AG20443 (cell line): Measurements from ENCODE around the gene S100A13.
A peak's percentile ranks its signal among the peaks of the same experiment; 100 is the strongest.

ENCODE experiments used
- DNase-seq: peaks from one replicate; pipeline ENCODE4 v3.0.0; 2012; ENCODE audit warnings: low spot score, mixed read lengths

S100A13 gene

DNA sequence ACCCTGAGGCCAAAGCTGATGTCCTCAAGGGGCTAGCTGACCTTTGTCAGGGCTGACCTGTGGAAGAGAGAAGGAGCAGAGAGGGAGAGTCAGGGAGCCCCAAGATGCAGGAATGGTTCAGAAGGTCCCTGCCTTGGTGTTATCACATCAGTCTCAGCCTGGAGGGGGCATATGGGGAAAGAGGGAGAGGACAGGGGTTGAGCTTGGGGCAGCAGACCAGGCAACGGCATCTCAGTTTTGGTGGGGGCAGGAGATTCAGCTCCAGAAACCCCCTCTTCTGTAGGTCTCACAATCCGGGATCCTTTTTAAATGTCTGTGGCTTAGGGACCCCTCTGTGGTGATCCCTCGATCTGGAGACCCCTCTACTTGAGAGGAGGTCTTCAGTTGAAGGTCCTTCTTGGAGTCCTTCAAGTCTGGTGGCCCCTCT is 815 bp downstream of the S100A13 start:
- no peak for DNase-seq

DNA sequence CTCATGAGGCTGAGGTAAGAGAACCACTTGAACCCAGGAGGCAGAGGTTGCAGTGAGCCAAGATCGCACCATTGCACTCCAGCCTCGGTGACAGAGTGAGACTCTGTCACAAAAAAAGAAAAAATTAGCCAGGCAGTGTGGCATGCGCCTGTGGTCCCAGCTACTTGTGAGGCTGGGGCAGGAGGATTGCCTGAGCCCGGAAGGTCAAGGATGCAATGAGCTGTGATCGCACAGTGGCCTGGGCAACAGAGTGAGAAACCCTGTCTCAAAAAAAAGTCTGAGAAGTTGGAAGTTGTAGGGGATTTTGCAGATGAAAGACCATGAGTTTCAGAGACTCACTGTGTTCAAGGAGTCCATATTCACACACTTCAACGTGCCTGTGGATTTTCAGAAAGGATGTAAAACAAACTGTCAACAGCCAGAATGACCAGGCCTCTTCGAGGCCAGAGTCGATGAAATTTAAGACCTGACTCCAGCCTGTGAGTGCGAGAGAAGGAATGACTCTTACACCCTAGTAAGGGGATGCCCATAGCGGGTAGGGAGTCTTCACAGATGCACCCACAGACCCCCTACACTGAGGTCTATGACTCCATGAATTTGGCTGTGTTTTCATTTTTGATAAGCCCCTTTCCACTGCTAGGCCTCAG is 2.2 kb downstream of the S100A13 start:
- no peak for DNase-seq

DNA sequence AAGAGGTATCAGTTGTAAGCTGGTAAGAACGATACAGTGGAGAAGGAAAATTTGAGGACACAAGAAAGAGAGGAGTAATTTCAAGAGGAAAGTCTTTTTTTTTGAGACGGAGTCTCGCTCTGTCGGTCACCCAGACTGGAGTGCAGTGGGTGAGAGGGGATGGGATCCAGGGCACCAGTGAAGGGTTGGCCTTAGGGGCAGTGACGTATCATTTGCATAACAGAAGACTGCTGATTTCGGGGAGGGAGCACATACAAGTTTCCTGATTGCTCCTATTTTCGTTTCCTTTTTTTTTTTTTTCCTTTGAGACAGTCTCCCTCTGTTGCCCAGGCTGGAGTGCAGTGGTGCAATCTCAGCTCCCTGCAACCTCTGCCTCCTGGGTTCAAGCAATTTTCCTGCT is 4.2 kb downstream of the S100A13 start:
- no peak for DNase-seq

DNA sequence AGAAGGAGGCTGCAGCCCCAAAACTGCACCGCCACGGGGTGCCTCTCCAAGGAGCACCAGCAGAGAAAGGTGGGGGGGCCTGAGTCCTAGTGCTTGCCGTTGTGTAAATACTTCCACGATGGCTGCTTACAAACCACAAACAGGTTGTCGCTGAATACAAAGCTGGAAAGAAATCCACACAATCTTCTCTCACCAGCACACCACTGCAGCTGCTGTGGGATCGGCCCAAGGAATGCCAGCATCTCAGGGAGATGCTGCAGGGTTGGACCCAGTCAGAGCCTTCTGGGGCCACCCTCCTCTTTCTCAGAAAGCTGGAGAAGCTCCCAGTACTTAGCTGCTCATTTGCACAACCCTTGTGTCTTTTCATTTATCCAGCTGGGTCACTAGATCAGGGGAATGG is 8.1 kb downstream of the S100A13 start:
- DNase-seq: no peak

DNA sequence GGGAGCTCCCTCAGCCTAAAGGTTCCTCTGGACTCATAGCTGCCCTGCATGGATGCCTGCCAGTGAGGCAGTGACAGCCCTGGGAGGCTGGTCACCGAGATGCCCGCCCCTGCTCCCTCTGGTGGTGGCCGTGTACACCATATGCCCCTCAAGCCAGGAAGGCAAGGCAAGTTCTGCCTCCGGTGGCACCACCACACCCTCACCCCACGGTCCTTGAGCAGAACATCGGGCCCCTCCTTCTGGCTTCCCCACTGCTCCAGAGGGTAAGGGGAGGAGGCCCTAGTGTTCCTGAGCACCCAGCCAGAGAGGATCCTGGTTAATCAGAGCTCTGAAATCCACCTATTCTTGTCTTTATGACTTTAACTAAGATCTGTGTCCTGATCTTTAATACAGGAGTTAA is 9.6 kb downstream of the S100A13 start:
- peak; percentile 91 for DNase-seq

DNA sequence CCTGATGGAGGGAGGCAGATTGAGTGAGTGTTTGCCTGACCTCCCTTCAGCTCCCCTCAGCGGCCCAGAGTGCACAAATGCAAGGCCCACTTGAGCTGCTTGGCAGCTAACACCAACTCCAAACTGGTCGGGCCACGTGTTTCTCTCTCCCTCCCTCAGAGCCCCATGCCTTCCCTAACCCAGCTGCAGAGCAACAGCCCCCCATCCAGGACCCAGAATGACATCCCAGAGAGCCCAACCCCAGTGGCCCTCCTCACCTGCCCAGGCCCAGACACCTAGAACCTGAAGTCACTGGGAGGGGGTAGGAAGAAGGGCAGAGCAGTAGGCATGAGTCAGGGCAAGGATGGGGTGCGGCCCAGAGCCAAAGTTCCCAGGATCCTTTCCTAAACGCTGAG is 10.4 kb downstream of the S100A13 start:
- no peak for DNase-seq

DNA sequence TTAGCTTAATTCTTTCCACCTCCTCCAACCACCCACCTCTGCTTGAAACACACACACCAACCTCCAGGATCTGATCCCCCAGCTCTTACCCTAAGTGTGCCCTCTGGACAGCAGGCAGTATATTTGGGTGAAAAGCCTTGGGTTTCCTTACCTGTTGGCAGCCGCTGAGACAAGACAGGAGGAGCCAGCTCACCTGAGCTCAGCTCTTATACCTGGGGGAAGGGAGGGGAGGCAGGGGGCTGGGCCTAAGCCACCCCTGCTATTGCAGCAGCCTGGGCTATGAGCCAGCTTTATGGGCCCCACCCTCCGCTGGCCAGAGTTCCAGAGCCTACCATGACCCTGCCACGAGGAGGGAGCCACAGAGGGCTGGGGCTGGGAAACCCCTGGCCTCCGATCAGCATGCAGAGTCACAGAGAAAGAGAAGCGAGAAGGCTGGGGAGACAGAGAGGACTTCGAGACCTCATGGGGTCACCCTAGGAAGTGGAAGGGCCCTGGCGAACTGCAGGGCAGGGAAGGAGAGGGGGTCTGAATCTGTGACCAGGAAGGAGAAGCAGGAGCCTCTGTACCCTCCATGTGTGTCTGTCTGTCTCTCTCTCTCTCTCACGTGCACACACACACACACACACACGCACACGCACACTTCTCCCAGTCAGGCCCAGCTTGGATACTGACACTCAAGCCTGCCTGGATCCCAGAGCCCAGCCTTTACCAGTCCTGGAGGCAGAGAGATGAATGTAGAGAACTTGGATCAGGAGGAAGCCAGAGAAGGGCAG is 11.0 kb downstream of the S100A13 start, which contains the start of gene S100A14:
Gene S100A14, minus strand, starts transcription at position 182 of the 773 bp plus-strand sequence. CDS start 467 bp downstream, outside the sequence.
- no peak for DNase-seq

DNA sequence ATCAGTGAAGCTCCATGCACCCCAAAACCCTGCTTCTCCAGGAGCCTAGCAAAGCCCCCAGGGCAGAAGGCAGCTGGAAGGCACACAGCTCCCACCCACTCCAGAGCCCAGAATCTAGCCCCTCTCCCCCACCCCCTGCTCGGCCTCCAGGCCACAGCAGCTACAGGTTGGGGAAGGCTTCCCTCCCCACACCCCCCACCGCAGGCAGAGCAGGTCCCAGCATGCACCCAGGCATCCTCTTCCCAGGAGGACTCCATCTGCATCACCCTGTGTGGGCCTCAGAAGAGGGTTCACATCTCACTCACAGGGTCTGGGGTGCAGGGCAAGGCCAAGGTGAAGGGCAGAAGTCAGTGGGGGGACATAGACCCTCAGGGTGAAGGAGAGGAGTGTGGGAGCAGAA is 11.9 kb downstream of the S100A13 start:
- DNase-seq: no peak

DNA sequence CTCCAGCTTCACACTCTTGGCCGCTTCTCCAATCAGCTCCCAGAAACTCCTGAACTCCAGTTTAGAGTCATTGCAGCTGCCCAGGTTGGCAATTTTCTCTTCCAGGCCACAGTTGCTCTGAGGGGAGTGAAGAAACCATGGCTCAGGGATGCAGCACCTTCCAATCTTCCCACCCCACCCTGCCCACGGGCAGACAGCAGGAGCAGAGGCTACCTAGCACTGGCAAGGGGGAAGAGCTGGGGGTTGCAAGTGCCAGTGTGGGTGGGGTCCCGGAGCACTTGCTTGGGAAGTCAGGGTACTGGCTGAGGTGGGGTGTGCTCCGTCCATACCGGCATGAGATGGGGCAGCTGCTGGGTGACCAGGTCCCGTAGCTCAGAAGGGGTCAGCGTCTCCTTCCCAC is 12.4 kb downstream of the S100A13 start:
- DNase-seq: no peak

DNA sequence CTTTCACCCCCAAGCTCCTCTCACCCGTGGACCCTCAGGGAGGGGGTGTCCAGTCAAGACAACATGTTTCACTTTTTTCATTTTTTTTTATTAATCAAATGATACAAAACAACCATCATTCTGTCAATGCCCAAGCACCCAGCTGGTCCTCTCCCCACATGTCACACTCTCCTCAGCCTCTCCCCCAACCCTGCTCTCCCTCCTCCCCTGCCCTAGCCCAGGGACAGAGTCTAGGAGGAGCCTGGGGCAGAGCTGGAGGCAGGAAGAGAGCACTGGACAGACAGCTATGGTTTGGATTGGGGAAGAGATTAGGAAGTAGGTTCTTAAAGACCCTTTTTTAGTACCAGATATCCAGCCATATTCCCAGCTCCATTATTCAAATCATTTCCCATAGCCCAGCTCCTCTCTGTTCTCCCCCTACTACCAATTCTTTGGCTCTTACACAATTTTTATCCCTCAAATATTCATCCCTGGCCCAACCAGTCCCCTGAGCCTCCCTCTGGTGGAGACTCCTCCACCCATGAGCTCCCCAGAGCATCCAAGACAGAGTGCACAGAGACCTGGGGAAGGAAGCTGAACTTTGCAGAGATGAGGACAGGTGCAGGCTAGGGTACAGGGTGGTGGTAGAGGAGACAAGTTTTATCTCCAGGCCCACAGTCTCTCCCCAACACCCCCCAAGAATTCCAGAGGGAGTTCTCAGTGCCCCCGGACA is 13.0 kb downstream of the S100A13 start:
- no peak for DNase-seq

DNA sequence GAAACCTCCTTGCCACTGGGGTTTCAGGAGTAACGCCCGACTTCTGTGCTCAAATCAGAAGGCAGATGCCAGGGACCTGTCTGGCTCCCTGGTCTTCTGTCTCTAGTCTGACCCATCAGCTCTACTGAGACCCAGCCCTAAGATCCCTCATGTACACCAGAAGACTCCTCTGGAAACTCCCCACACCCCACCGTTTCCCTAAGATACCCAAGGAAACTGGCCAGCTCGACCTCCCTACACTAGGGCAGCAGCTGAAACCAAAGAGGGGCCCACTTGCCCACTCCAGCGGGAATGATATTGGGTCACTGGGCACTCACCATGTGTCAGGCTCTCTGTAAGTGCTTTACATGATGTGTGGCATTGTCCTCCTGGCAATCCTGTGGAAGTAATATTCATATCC is 13.9 kb downstream of the S100A13 start:
- DNase-seq: no peak

DNA sequence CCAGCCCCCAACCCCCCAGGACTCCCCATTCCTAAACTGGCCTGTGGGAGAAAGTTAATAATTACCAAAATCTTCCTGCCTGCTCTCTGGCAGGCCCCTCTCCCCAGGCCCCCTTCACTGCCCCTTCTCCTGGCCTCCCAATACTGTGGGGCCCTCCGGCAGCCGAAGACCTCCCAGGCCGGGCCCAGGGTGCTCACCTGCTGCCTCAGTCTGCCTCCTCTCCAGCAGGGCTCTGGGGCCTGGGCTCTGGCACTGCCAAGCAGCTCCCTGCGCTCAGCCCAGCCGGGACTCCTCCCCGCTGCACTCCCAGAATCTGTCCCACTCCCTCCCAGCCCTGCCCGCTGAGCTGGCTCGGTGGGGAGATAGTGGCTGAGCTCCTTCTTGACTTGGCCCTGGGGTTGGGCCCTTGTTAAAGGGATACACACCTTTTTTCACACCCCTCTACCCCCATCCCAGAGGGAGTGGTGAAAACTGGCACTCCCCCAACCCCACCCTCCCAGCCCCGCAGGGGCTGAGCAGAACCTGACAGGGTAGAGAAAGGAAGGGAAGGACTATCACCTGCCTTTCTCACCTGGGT is 14.5 kb downstream of the S100A13 start, which contains the start of gene S100A16:
Gene S100A16, minus strand, starts transcription at position 383 of the 577 bp plus-strand sequence. CDS start 4,986 bp downstream, outside the sequence.
- peak; percentile 94 for DNase-seq

DNA sequence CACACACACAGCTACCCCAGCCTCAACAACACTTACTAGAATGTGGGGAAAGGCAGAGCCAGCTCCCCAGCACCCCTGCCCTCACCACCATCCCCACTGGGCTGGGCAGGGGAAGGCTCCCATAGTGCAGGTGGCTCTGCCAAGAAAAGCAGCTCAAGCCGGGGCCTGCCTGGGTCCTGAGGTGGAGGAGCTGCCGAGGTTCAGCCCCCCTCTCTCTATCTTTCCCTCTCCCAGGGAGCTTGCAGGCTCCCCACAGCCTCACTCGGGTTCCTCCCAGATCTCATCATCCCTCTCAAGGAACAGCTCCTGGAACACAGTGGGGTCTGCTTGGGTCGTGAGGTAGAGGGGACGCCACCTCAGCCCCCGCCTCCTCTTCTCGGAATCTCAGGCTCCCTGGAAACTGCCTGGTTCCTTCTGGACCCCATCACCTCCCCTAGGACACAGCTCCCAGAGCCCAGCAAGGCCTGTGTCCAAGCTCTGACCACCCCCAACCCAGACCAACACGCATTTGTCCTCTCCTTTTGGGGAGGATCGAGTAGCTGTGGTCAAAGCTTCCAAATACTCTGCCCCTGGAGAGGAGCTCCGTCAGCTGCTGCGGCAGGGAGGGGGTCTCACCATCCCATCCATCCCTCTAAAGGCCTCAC is 15.1 kb downstream of the S100A13 start:
- no peak for DNase-seq

DNA sequence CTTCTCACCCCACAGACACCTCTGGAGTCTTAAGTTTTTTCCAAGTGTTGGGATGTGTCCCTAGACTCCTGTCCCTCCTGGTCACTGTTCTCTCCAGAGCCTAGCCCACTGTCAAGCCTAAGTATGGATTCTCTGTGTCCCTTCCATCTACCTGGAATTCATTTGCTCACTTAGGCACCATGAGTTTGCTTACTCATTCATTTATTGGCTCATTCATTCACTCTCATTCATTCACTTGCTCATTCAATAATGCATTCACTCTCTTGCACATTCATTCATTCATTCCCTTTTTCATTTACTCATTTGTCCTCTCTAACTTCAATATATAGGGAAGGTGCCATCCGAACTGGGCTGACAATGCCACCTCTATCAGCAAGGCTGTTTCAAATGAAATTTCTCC is 15.9 kb downstream of the S100A13 start:
- no peak for DNase-seq

DNA sequence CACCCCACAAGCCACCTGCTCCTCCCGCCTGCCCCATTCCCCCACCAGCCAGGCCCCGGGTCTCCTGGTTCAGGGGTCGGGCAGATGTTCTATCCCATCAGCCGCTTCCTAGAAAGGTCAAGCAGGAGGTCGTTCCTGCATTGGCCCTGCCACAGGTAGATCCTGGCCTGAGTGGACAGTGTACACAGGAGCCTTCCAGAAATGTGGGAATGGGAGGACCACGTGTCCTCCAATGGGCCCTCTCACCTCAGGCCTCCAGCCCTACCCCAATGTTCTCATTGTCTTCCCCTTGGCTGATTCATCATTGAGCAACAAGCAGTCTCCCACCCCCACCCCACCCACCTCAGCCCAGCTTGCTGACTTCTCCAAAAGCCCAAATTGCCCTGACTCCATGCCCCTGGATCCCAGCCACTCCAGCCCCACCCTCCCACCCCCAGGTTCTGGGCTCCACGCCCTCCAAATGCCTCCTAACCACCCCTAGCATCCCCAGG is 16.4 kb downstream of the S100A13 start:
- DNase-seq: peak; percentile 58

DNA sequence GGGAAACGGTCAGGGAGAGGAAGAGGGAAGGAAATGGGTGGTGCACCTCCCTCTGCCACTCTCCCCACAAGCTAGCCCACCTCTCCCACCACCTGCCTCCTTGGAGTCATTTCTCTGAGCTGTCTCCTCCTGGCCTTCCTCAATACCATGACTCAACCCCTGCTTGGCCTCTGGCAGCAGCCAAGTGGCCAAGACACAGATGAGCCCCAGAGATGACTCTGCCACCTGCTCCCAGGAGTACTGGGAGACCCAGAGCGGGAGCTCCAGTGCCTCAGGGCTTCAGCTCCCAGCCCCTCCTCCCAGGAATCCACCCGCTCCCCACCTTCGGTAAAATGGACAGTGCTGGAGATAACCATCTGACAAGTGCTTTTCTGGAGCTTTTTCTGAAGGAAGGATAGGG is 17.0 kb downstream of the S100A13 start:
- DNase-seq: no peak

DNA sequence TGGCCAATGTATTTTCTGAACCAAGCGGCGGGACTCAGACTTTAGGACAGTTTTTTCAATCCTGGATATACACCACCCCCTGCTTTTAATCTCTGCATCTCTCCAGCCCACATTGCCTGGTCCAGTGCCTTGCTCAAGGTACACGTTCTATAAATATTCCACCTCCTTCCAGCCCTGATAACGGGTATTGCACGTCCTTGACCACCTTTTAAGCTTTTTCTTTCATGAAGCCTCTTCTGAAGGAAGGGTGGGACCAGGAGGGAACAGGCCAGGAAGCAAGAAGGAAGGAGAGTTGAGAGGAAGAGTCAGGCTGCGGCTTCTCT is 17.8 kb downstream of the S100A13 start:
- DNase-seq: no peak

DNA sequence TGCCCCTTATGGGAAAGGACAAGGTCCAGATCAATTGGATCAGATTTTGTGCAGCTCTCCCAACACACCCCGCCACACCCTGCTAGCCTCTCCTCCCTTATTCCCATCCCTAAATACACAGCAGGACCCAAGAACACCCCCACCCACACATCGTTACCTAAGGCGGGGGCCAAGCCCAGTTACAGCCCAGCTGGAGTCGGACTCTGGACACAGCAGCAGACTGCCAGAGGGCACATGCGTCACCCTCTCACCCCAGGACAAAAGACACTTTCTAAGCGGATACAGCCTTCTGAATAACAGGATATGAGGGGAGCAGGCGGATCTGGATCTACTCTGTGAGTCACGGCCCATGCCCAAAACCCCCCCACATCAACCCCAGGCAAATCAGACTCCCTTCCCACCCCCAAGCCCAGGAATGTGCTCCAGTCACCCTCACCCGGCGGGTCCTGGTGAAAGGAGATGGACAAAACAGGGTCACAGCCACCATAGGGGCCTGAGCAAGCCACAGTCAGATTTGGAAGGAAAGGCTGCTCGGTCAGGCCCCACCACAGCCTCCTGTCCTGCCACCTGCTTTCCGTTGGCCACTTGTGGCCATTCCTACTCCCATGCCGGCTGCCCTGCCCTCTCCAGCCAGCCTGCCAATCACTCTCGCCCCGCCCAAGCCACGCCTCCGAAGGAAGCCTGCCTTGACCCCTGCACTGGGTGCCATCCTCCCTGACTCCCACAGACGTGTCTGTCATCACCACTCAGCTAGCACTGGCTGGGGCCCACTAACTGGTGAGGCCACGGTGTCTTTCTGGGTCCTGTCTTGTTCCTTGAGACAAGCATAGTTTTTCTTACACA is 18.3 kb downstream of the S100A13 start:
- DNase-seq: peak; percentile 90

DNA sequence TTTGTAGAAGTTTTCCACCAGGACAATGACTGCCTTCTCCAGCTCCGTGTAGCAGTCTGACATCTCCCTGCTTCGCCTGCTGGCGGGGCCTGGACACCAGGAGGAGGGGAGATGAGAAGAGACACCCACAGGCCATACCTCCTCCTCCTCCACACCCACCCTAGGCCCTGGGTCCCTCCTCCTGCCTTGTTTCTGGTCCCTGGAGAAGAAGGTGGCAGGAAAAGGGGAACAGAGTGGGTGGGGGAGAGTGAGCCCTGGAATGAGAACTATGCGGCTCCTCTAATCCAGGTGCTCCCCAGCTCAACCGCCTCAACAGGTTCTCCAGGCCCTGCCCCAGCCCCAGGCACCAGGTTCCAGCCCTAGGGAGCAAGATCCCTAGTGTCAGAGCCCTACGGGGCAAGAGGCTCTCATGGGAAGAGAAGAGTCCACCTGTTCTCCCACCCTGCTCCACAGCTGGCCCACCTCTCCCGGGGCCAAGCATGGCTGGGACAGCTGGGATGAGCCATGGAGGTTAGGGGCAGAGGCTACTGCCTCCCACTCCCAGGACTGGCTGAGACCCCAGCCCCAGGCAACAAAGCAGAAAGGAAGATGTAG is 19.1 kb downstream of the S100A13 start:
- no peak for DNase-seq

DNA sequence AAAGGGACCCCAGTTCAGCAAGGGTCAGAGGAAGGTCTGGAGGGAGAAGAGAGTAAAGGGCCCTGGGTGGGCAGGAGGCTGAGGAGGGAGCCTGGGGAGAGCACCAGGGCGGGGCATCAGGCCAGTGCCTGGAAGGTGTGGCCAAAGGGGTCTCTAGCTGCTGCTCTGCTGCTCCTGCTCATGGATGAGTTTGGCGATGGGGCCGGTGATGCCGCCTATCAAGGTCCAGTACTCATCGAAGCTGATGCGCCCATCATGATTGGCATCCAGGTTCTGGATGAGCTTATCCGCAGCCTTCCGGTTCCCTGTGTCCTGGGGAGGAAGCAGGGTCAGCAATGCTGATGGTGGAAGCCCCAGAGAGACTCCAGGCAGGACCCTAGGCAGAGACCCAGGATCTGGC is 19.9 kb downstream of the S100A13 start:
- DNase-seq: no peak

DNA sequence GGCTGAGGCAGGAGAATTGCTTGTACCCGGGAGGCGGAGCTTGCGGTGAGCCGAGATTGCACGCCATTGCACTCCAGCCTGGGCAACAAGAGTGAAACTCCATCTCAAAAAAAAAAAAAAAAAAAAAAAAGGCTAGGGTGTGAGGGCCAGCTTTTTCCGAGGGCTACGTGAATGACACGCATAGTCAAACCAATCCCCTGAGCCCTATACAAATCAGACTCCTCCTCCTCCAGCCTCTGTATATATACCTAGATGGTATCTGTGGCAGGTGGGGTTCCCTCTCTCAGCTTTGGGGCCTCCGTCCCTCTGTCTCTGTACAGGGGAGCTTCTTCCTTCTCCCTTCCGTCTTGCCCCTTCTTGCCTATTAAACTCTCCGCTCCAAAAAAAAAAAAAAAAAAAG is 21.1 kb downstream of the S100A13 start:
- DNase-seq: no peak
